ENCODE data around the gene CYTH1.

GRCh38 chr17:78705071-78705470, 77.0 kb downstream of the CYTH1 start:
- TF ChIP-seq CTCF (IDR thresholded peaks at IDR 0.05; ENCODE audit: insufficient read depth, low read depth, low read length): no peak
- TF ChIP-seq EZH2 (IDR thresholded peaks at IDR 0.05; ENCODE audit: insufficient read depth, low read length): no peak

Data from astrocyte (in vitro differentiated cells and primary cell).